HG03103 (cell line): ENCODE data around the gene ARVCF.

Source experiments
- ATAC-seq: cut with Tn5 transposase; IDR thresholded peaks from one replicate; pipeline ENCODE4 v1.9.1; 2021; ENCODE audit warnings: low read depth; ENCODE audit not compliant: unreplicated experiment

ARVCF gene

DNA sequence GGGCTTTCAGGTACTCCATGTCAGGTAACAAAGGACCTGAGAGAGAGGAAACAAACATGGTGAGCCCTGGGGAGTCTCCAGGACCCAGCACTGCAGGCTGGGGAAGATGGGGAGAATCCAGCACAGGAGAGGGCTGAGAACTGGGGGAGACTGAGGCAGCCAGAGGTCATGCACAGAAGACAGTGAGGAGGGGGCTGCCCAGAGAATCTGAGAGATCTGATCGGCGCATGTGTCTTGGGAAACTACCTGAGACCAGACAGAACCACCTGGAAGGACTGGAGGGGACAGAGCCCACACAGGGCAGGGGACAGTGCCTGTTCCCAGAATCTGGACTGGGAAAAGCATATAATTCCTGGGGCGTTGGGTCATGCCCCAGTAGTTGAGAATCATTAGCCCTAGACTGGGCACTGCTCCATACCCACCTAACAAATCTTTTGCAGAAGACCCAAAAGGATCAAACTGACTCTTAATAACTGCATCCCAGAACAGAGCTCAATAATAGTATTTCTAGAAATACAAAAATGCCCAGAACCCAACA lies 95.0 kb downstream of the ARVCF start:
- no peak for ATAC-seq
